Hypothalamus (tissue), 51 donors: ENCODE measurements around the gene PRKCH.
"Not testable (repeated sequence)": the region's sequence is repeated elsewhere in the genome, so short reads cannot be mapped to it uniquely, and the experiment has no call there.

Experiments used
- DNase-seq, 51 donors: peaks; one replicate each; lab custom pipeline; 2025; lab: John Stamatoyannopoulos, UW

PRKCH gene

DNA sequence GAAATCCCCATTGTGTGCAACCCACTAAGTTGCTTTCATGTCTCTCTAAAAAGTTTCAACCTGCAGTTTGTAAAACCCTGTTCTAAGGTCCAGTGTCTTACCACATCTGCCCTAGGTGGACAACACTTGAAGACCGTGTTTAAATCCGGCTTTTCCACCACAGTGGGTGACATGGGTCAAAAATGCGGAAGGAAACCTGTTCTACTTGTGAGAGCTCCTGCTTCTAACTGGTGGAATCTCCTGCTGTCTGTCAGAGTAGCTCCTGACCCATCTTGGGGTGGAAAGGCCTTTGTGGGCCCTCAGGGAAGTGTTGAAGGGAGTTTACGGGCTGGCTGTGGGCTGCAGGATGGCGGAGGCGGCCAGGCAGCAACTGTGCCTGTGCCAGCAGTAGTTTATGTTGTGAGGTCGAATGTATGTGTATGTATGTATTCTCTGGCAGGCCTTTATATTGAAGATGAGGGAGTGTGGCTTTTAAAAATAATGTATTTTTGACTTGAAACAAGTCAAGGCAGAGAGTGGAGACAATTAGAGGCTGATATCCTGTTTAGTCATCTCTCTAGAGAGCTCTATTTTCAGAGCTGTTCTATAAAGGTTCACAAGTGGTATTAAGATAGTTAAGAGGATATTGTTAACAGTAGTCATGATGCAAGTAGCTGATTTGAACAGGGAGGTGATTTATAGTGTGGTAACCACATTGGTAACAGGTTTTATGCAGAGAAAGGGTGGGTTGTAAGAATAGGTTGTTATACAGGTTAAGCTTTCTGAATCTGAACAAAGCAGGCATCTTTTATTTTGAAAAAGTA, 67.0 kb downstream of the PRKCH start:
- peak in 1 of 51 donors; percentile 31 for DNase-seq

DNA sequence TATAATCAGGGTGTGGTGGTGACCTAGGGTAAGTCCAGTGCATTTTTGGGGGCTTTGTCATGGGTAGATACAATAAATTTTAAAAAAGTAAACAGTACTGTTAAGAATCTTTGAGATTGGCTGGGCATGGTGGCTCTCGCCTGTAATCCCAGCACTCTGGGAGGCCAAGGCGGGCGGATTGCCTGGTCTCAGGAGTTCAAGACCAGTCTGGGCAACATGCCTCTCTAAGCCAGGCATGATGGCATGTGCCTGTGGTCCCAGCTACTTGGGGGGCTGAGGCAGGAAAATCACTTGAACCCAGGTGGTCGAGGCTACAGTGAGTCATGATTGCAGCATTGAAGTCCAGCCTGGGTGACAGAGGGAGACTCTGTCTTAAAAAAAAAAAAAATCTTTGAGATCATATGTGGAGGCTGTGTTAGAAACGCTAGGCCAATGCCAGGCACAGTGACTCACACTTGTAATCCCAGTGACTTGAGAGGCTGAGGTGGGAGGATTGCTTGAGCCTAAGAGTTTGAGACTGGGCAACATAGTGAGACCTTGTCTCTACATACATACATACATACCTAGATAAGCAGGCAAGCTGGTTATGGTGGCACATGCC, 67.7 kb downstream of the PRKCH start:
- no peak for DNase-seq

DNA sequence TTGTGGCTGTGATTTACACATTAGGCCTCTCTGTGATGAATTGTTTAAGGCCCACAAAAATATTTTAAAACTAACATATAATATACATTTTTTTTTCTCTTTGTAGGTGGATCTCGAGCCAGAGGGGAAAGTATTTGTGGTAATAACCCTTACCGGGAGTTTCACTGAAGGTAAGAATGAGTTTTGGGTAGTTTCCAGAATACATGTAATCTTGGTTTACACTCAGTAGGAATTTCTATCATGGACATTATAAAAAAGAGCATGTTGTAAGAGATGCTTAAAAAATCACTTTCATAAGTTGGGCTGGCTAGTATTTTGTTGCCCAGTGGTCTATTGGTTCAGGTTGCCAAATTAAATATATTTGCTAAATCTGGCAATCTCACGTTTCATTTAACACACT, 69.7 kb downstream of the PRKCH start:
- no peak for DNase-seq

DNA sequence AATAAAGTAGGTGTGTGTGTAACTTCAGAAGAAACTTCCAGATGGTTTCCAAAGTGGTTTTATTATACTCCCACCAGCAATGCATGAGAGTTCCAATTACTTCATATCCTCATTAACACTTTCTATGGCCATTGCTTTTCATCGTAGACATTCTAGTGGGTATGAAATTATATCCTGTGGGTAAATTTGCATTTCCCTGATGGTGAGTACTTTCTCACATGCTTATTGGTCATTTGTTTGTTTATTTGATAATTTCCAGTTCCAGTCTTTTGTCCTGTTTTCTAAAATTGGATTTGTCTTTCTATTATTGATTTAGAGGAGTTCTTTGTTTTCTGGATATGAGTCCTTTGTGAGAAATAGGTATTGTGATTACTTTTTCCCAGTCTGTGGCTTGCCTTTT, 70.9 kb downstream of the PRKCH start:
- no peak for DNase-seq

DNA sequence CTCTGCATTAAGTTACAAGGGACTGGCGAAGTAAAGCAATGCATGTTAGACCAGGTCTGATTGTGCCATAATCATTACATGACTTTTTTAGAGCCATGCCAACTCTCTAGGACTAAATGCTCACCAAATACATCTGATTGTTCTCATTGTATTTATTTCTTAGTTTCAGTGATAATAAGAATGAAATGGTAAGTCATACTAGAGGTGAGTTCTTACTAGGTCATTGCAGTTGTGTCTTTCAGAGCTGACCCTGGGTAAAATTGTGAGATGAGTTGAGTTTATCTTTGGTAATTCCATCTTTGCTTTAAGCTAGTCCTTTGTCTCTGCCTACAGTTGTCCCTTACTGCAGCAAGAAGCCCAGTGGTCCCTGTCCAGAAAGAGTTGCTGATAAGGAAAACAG, 73.2 kb downstream of the PRKCH start:
- no peak for DNase-seq

DNA sequence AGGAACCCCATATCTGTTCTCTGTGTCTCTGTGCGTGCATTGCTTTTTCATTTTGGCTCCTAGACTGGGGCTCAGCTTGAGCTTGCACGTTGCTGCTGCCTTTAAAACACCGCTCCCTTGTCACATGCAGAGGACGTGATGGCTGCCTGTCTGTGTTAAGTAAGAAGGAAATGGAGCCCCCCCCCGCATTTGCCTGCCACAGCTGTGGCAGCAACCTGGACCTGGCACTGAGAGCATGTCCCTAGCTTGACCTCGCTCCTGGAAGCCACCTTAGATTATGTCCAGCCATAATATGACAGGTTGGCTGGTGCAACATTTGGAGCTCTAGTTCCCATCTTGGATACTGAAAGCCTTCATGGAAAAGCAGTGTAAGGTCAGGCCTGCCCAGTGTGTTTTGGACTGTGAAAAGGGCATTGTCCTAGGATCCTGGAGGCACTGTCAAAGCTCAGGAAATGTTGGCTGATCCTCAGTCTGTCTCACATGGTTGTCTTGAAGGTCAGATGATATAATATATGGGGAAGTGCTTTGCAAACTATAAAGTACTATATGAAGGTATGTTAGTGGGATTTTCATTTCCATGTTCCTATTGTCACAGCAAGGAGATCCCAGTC, 73.8 kb downstream of the PRKCH start:
- no peak for DNase-seq

DNA sequence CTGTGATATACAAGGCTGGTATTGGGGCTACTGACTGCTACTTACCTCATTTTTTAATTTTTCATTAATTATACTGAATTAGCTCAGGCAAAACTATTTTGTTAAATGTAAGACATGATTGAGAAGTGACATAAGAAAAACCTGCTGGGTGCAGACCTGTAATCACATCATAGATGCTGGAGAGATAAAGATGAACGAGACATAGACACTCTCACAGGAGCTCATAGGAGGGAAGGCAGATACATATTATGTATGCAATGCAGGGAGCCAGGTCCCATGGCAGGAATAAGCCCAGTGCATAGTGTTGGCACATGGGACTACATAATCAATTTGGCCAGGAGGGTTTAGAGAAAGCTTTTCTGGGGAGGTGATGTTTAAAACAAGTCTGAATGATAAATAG, 74.9 kb downstream of the PRKCH start:
- DNase-seq: no peak

DNA sequence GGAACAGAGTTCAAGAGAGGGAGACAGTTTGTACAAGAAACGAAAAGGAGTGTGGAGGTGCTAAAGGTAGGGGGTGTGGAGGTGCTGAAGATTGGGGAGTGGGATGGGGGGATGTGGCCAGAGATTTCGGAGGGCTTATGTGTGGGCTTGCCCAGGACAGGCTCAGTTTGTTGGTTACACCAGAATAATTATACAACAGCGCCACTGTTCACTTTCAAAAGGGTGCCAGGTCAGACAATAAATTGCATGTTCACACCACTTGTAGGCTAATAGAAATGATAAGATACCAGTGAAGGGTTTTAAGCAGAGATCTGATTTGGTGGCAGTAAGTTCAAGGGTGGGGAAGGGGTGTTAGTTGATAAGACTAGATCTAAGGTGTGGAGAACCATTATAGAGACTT, 75.3 kb downstream of the PRKCH start:
- no peak for DNase-seq

DNA sequence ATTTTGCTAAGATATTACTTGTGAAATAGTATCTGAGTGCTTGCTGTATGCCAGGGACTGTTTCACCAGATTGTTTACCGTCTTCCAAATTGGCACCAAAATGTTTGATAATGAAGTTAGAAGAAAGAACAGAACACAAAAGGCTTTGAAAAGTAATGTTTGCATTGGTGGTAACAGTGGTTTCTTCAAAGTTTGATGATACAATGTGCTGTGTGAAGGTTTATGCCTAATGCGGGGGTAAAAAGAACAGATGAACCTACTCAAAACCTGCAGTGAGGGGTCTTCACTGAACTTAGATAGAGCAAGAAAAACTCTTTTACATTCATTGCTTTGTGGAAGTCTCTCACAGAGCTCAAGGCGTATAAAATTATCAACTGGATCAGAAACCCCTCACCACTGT, 76.2 kb downstream of the PRKCH start:
- no peak for DNase-seq

DNA sequence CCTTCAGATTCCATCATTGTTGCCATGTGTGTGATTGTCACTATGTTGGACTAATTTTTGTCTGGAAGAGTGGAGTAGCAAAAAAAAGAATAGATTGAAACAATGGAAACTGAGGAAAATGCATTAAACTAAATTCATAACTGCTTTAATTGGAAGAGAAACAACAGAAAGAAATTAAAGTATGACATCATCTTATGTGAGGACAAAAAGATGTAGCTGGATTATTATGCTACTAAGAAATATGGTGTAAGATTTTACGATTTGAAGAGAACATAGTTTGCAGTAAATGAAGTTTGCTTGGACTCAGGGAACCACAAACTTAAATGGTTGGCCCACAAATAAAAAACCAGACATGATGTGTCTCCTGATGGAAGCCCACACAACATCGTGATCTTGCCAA, 76.8 kb downstream of the PRKCH start:
- no peak for DNase-seq

DNA sequence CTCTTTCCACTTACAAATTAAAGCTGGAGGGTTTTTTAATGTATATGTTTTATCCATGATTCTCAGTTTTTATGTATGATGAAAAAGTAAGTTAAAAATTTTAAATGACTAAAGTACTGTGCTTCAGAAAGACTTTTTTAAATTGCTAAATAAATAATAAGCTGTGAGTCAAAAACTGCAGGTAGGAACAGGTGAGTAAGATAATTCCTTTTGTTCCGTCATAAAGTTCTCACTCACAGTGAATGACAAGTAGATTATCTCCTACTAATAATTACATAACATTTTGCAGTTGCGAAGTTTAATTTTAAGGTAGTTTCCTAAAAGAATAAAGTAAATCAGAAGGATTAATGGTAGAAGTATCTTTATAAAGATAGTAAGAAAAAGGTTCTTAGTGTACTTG, 78.0 kb downstream of the PRKCH start:
- no peak for DNase-seq

DNA sequence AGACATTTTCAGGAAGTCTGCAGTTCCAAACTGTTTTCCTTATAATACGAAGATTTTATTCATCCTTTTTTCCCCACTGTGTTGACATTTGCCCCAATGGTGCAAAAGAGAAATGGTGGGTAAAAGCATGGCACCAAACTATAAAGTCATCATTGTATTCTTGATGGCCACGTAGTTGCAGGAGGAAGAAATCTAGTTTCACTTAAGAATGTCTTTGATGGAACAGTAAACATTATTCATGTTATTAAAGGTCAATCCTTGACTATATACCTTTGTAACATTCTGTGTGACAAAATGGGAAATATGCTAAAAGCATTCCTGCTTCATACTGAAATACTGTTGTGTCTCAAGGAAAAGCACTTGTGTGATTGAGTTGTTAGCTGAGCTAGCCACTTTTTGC, 80.1 kb downstream of the PRKCH start:
- no peak for DNase-seq

DNA sequence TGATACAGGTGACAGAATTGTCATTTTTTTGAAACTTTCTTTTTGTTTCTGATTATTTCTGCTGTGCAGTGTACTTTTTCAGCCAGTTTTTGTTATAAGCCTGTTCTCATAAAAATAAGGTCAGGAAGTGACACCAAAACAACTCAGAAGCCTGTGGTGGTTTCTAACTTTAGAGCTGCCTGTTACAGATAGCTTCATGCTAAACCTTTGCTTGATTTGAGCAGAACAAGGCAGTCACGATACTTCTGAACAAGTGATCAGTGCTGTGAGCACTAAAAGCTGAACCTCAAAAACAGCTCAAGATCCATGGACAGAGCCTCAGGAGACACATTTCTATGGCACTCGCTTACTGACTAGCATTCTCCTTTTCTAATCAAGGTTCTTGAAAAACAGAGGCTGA, 82.0 kb downstream of the PRKCH start:
- DNase-seq: no peak

DNA sequence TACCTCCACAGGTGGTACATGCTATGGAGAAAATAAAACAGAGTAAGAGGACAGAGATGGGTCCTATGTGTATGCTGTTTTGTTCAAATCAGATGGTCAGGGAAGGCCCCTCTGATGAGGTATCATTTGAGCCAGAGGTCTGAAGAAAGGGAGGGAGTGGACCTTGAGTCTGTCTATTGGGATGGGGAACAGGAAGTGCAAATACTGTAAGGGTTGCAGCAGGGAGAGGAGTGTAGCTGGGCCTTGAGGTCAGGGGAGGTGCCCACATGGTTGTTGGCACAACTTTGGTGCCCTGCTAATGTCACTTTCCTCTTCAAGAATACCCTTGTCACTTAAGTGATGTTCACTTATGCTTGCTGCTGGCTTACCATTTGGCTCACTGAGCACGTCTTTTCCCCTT, 83.3 kb downstream of the PRKCH start:
- no peak for DNase-seq

DNA sequence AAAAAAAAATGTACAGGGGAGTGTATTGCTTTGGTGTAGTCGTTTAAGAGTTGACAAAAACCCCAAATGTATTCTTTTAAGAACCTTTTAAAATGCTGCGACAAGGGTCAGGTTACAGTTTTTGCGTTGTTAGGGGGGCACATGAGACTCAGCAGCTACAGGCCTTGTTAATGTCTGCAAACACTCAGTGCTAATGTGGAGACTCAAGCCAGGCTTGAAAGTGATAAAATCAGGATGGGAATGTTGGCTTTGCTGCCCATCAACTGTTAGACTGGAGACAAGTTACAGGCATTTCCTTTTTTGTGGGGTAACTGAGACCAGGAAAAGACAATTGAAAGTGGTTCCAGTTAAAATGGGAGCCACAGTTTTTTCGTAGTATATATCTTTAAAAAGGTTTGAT, 84.8 kb downstream of the PRKCH start:
- DNase-seq: no peak

DNA sequence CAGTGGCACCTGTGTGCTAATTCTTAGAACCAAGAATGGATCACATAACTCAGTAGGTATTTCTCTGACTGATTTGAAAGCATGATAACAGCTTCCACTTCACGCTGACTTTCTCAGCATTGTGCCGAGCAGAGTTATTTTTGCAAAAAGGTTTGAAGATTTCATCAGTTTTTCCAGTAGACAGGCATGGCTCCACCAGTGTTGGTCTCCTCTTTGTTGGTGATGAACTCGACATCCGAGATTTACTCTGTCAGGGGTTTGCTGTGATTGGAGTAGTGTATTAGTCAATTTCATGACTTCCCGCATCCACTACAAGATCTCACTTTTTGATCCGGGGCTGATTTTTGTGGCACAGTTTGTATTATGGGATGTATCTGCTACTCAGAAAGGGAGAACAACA, 85.3 kb downstream of the PRKCH start:
- no peak for DNase-seq

DNA sequence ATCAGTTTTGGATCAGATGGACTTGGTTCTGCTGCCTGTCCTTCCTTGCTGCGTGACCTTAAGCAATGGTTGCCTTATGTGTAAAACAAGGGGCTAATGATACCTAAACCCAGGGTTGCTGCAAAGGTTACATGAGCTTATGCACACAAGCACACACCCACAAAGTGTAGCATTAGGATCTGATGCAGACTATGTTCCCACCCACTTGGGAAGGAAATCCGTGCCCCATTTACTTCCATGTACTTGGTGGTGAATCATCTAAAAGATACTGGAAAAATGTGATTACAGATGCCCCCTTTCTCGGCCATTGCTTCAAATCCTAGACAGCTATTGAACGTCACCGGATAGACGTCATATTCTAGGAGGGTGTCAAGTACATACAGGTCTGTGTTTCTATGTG, 87.1 kb downstream of the PRKCH start:
- no peak for DNase-seq

DNA sequence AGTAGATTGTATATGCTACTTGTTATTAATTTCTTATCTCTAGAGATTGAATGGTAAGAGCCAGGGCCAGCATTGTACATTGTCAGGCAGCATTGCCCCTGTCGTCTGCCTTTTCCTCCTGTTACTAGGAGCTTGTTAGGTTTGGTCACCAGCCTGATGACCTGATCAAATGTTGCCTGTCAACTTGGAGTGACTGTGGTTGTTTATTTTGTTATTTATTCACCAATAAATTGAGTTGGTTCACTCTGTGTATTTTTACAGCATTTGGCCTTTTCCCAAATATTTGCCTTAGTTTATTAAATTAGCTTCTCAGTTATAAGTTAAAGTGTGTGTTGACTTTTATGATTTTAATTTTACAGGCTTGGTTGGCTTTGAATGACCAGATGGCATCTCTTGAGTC, 88.4 kb downstream of the PRKCH start:
- no peak for DNase-seq

DNA sequence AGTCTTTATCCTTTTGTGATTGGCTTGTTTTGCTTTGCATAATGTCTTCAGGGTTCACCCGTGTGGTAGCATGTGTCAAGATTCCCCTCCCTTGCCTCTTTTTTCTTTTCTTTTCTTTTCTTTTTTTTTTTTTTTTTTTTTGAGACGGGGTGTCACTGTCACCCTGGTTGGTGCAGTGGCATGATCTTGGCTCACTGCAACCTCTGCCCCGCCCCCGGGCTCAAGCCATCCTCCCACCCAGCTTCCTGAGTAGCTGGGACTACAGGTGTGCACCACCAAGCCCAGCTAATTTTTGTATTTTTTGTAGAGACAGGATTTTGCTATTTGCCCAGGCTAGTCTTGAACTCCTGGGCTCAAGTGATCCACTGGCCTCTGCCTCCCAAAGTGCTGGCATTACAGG, 94.6 kb downstream of the PRKCH start:
- not testable (repeated sequence) for DNase-seq

DNA sequence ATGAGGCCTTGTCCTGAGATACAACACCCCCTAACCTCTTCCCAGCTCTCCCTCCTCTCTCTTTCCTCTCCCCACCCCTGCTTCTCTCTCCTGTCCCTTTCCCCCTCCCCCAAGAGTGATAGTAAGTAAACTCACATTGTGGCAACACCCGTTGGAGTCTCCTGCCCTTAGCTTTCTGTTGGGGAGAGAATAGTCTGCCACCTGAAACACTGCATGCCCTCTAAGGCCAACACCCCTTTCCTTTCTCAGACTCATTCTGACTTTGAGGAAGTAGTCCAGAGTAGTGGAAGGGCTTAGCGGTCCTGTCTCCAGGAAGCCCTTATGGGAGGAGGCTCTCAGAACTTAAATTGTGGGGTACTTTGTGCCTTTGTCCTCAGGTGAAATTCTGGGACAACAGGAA, 95.2 kb downstream of the PRKCH start:
- no peak for DNase-seq

DNA sequence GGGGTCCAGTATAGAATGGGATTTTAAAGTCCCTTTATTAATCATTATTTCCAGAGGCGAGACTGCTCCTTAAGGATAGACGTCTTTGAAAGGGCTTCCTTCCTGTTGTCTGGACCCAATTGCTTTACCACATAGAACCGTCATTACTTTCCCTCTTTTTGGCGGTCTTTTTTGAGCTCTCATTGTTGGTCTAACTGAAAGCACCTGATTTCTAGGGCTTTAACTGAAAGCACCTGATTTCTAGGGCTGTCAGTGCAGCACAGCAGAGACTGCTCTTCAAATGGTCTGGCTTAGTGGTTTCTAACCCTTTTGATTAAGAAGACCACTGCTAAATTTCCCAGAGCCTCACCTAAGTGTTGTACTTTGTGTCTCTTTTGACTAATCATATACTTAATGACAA, 95.8 kb downstream of the PRKCH start:
- no peak for DNase-seq

DNA sequence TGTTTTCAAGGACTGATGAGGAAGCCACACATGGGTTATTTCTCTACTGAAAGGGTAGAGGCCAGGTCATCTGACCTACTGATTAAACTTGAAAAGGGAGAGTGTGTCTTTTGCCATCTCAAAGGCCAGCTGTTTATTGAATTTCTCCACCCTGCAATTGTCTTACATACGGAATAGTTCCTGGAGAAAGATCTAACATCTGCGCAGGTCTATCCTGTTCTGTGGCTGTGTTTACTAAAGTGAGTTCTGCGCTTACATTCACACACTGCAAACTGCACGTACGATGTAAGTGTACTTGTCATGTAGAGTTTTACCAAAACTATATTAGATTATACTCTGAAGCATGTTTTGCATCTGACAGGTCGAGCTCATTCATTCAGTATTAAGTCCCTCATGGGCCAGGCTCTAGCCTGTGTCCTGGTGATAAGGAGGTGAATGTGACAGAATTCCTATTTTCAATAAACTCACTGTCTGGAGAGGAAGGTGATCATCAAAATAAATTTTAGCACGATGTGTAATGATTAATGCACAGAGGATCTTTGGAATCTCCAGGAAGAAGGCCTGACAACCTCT, 96.6 kb downstream of the PRKCH start:
- DNase-seq: no peak
